ENCODE results near the gene ARHGAP11A. TPM values are rescaled to one million over a fixed set of nuclear protein-coding genes. Genes with fewer than 3 reads are reported as not detected.

Gene ARHGAP11A
- total and polyA plus RNA-seq, 2 of the 13 experiments (the other 11 are each of a cell fraction or from before 2014, with no cell fraction given), result 5.1 to 46.3 TPM

- TF ChIP-seq ZNF570 (CRISPR knock-in tag; IDR thresholded peaks at IDR 0.05; ENCODE audit: borderline replicate concordance) (no peak), ZNF720 (CRISPR knock-in tag; IDR thresholded peaks at IDR 0.05) (no peak), ZNF484 (CRISPR knock-in tag; IDR thresholded peaks at IDR 0.05; ENCODE audit: borderline replicate concordance, low read depth) (no peak), BCL6 (CRISPR knock-in tag; IDR thresholded peaks at IDR 0.05) (no peak), MXI1 (IDR thresholded peaks at IDR 0.05; ENCODE audit: borderline replicate concordance, low read depth, low read length) (0 out of 3 replicates have a peak, but pooled peaks have one; percentile 9), ZGPAT (CRISPR knock-in tag; IDR thresholded peaks at IDR 0.05) (0 out of 2 replicates have a peak, but pooled peaks have one; percentile 33), TMF1 (CRISPR knock-in tag; IDR thresholded peaks at IDR 0.05; ENCODE audit: low read depth) (no peak), ZNF138 (CRISPR knock-in tag; IDR thresholded peaks at IDR 0.05; ENCODE audit: low read depth) (no peak), ATF4 (CRISPR knock-in tag; IDR thresholded peaks at IDR 0.05) (peak in 1 of 2 experiments; percentile 79; a peak in 2 of 4 replicates), ZNF335 (CRISPR knock-in tag; IDR thresholded peaks at IDR 0.05) (0 out of 2 replicates have a peak, but pooled peaks have one; percentile 34), SALL2 (CRISPR knock-in tag; IDR thresholded peaks at IDR 0.05) (no peak), ZNF501 (CRISPR knock-in tag; IDR thresholded peaks at IDR 0.05) (no peak), ZNF710 (CRISPR knock-in tag; IDR thresholded peaks at IDR 0.05; ENCODE audit: borderline replicate concordance) (no peak), ZBTB34 (CRISPR knock-in tag; IDR thresholded peaks at IDR 0.05) (no peak), HMG20A (CRISPR knock-in tag; IDR thresholded peaks at IDR 0.05; ENCODE audit: borderline replicate concordance) (peak; percentile 74; the same call in 1 of the 2 replicates), ZNF382 (CRISPR knock-in tag; IDR thresholded peaks at IDR 0.05; ENCODE audit: borderline replicate concordance) (no peak), NFKB2 (CRISPR knock-in tag; IDR thresholded peaks at IDR 0.05; ENCODE audit: borderline replicate concordance) (no peak), TFAP4 (IDR thresholded peaks at IDR 0.05; ENCODE audit: borderline replicate concordance, low read depth) (peak; percentile 6; the same call in 1 of the 2 replicates), ZNF766 (CRISPR knock-in tag; IDR thresholded peaks at IDR 0.05; ENCODE audit: borderline replicate concordance) (no peak), FOXA3 (CRISPR knock-in tag; IDR thresholded peaks at IDR 0.05) (peak; percentile 64), MBNL3 (CRISPR knock-in tag; conservative IDR thresholded peaks at IDR 0.05) (no peak), ZNF678 (CRISPR knock-in tag; IDR thresholded peaks at IDR 0.05) (no peak), FOXA1 (IDR thresholded peaks at IDR 0.05) (no peak), FOXA1 (CRISPR knock-in tag; IDR thresholded peaks at IDR 0.05) (peak; percentile 56)
Measured at GRCh38 chr15:32688151-32688639, 72.9 kb downstream of the ARHGAP11A start (continued).

All from HepG2 (cell line).